Raji (cell line): ENCODE measurements around the gene PAX8.

Source experiments
- POLR2A ChIP-seq: IDR thresholded peaks from 2 replicates; pipeline ENCODE4 v1.6.1; 2011; ENCODE audit warnings: low read depth, low read length, control low read depth; ENCODE audit not compliant: insufficient read depth

Gene PAX8

DNA sequence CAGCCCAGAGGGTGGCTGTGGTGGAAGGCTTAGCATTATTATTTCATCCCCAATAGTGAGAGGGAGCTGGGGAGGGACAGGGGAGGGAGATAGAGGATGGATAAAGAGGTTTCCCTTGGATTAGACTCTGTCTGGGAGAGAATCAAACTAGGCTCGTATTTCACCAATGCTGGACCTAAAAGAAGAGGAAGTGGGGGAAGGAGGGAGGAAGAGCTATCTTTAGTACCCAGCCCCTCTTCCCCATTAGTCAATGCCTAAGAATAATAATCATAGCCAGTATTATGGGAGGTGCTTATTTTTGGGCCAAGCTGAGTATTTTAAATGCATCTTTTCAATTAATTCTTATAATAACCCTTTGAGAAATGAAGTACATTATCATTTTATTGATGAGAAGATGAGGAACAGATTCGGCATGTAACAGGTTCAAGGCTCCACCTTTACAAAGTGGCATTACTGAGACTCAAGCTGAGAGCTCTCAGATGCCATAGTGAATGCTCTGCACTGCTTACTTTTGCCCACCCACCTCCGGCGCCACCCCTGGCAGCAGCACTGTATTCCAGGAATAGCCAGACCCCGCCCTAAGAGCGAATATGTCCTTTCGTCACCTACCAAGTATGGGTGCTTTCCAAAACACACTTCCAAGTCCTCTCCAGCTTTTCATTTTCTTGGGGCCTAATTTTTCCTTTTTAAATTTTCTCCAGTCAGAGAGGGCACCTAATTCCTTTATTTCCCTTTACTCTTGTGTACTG lies 21.0 kb downstream of the PAX8 start:
- no peak for TF ChIP-seq POLR2A

DNA sequence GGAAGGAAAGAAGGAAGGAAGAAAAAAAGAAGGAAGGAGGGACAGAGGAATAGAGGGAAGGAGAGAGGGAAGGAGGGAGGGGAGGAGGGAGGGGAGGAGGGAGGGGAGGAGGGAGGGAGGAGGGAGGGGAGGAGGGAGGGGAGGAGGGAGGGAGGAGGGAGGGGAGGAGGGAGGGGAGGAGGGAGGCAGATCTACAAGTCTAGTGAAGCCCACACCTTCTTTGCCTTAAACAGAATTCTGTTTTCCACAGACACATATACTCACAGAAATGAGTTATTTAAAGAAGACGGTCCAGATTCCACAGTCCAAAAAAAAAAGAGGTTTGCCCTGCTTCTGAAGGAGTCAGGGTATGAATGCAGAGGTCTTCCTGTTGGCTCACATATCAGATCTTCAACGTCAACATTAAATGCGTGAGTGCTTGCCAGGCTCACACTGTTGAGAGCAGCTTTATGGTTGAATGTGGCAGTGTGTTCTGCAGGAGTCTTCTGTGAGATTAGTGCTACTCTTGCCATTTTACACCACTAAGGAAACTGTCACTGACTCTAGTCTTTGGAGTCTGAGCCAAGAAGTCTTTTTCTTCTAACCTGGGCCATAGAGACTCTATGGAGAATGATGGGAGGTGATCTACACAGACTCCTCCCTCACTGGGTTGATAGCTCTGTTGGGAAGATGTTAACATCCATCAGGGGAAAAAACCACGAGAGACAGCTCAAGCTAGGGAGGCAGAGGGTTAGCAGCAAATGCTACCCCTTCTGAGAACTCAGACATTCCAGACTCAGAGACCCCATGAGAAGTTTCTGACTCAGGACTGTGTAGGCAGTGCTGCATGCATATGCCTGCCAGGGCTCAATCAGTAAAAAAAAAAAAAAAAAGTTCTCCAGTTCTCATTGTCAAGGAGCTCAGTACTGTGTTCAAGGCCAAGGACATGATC lies 23.3 kb downstream of the PAX8 start:
- no peak for TF ChIP-seq POLR2A

DNA sequence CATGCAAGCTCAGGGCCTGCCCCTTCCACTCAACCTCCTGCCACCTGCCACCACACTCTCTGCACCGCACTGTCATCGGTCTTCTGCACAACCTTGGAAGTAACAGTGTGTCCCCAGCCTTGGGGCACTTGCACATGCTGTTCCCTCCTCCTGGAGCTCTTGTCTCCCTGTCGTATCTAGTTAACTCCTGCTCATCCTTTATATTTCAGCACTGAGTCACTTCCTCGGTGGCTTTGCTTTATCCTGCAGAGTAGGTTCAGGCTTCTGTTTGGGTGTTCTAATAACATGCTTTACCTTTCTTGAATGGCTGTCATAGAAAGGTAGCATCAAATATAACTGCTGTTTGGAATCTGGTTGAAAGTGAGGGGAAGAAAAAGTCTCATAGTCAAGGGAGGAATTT lies 25.3 kb downstream of the PAX8 start:
- TF ChIP-seq POLR2A: no peak

DNA sequence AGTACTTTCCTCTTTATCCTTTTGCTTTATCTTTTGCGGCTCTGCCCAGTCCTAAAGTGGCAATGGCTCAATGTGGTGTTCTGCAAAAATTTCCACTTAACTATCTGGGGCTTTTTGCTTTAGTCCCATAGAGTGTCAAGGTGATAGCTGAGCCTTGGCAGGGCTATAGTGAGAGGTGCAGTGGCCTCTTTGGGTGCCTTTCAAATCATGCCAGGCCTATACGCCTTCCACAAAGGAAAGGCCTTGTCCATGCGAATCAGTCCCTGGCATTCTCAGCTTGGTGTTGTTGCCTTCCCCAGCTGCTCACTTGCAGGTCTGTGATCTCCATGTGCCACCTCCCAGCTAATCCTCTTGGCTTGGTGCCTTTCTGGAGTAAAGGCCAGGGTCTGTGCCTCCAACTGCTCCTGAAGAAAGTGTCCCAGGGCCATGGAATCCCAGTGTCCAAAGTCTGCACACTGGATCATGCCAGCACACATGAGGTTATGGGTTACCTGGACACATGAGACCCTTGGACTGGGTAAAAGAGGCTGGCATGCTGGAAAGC lies 26.6 kb downstream of the PAX8 start:
- no peak for TF ChIP-seq POLR2A

DNA sequence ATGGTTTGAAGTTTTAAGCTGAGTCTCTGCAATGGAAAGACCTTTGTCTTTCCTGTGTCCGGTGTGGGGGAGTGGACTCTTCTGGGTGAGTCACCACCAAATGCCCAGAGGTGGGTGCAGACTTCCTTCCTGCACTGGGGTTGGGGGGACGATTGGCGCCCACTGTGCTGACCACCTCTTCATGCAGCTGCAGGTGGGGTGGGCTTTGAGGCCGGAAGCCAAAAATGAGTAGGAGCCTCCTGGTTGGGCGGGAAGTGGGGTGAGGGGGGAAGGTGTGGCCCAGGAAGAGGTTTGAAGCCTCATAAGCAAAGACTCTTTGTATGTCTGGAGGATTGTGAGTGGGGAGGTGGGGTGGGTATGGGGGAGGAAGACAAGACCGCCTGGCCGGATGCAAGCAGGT lies 27.6 kb downstream of the PAX8 start:
- TF ChIP-seq POLR2A: no peak

DNA sequence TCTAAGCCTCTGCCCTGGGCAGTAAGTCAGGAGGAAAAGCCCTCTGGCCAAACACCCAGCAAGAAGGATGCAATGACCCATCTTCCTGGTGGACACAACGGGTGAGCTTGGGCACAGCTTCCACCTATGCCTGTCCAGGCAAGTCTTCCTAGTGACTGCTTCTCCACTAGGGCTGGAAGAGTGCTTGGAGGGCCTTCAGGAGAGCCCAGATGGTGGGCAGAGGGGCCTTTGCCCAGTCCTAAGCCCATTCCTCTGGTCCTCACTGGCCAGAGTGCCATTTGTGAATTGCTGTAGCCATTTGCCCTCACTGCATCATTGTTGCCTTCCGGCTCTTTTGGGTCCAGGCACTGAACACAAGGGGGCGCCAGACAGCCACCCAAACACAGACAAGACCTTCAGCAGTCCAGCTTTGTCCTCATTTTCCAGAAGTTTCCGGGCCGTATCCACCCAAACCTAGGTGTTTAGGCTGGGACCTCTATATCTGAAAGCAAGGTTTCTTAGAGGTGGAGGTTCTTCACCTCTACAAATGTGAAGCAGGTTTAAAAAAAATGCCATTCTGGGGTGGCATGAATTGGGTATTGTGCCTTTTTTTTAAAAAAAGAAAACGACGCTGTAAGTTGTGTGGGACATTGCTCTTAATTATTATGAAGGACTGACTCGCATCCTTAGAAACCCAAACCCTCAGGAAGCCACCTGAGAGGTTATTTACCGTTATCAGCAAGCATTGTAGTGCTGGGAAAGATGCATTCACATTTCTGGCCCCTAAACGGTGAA lies 29.5 kb downstream of the PAX8 start:
- TF ChIP-seq POLR2A: no peak

DNA sequence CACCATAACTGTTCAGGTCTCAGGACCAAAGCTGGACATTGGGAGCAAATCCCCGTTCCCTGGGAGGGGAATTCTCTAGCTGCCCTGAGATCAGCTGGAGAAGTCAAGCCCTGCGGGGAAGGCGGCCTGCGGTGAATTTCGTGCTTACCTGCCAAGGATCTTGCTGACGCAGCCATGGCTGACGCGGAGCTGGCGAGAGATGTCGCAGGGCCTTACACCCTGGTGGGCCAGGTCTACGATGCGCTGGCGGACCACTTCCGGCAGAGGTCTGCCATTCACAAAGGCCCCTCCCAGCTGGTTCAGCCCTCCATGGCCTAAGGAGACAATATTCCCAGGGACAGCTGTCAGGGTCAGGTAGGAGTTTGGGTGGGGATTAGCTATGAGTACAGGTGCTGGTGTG lies 32.1 kb downstream of the PAX8 start:
- TF ChIP-seq POLR2A: no peak

DNA sequence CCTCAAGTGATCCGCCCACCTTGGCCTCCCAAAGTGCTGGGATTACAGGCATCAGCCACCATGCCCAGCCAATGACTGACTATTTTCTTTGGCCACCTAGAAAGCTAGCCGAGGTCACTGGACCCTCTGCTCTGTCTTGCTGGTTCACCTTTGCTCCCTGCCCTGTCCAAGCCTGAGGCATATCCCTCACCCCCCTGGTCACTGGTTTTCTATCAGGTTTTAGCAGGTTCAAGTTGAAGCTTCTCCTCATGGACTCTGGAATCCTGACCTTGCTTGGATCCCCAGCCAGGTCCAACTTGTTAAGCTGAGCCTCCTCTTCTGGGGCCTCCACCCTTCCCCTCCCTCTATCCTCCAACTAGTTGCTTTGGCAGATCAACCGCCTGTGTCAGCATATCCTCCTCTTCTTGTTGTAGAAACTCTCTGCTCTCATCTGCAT lies 33.4 kb downstream of the PAX8 start:
- TF ChIP-seq POLR2A: no peak

DNA sequence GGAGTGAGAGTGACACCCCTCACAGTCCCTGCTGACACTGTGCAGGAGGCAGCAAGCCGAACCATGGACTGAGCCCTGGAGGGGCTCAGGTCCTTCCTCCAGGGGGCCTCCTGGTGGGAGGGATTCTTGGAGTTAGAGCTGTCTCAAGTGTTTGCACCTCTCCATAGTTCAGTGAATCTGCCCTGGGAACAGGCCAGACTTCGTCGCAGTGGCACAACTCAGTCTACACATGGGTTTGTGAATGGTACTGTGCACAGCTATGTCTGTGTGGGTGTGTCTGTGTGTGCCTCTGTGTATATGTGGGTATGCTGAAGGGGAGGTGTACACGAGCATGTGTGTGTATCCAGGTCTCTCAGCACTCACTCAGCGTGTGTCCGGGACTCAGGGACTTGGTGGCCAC lies 36.4 kb downstream of the PAX8 start:
- TF ChIP-seq POLR2A: no peak

DNA sequence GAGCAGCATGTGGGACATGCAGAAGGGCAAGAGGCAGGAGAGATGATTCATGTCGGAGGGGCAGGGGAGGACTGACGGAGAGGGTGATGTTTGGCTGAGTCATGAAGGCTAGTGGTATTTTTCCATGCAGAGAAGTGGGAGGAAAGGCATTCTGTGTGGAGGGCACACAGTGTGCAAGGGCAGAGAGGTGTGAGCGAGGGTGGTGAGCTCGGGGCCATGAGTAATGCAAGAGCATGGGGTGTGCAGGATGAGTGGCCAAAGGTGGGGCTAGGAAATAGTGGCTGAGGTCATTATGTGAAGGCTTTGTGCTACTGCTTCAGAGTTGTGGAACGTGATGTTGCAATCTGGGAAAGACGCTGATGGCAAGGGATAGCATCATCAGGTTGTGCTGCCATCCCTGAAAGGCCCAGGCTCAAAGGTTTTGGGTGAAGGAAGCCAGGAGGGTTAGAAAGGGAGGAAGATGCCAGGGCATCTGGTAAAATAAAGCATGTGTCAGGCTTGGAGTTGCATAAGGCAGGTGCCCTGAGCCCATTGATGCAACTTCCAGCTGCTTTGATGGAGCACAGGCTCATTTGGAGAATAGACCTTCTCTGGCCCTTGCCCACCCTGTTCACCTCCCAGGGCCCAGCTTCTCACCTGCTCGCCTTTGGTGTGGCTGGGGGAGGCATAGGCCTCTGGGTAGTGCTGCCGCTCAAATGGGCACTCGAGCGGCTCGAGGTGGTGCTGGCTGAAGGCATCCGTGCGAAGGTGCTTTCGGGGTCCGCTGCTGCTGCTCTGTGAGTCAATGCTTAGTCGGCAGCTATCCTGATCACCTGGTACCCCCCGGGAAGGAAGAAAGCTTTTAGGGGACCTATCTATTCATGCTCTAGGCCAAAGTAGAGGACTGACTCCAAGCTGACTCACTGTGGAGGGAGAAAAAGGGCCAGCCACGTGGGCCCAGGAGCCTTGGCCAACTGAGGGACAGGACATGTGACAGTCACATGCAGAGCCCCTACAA lies 37.5 kb downstream of the PAX8 start:
- TF ChIP-seq POLR2A: no peak

DNA sequence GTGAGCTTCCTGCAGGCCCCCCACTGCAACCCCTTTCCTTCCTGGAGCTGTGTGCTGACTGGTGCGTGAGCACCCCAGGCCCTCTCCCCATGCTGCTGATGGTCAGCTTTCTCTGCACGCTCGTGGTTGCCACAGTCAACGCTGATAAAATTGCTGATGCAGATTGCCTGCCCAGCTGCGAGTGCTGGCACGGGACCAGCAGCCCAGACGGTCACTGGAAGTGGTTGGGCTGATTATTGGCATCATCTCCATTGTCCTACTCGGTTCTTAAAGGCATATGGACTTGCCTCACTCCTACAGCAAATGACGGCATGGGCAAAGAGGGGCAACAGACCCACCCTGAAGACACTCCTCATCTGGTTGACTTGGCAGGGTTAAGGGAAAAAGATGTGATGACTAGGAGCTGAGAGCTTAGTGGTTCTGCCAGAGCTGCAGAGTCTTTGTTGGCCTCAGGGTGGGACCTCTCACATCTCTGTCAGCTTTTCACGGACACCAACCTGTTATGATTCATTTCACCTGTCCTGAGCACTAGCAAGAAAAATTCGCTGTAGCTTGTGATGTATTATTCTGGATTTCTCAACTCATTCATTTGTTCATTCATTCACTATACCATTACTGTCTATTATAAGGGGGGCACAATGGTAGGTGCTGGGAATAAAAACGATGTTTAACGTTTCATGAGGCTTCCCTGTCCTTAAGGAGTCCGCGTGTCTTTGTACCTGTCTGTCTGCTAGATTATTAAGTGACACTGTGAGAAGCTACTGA lies 38.4 kb downstream of the PAX8 start:
- TF ChIP-seq POLR2A: no peak

DNA sequence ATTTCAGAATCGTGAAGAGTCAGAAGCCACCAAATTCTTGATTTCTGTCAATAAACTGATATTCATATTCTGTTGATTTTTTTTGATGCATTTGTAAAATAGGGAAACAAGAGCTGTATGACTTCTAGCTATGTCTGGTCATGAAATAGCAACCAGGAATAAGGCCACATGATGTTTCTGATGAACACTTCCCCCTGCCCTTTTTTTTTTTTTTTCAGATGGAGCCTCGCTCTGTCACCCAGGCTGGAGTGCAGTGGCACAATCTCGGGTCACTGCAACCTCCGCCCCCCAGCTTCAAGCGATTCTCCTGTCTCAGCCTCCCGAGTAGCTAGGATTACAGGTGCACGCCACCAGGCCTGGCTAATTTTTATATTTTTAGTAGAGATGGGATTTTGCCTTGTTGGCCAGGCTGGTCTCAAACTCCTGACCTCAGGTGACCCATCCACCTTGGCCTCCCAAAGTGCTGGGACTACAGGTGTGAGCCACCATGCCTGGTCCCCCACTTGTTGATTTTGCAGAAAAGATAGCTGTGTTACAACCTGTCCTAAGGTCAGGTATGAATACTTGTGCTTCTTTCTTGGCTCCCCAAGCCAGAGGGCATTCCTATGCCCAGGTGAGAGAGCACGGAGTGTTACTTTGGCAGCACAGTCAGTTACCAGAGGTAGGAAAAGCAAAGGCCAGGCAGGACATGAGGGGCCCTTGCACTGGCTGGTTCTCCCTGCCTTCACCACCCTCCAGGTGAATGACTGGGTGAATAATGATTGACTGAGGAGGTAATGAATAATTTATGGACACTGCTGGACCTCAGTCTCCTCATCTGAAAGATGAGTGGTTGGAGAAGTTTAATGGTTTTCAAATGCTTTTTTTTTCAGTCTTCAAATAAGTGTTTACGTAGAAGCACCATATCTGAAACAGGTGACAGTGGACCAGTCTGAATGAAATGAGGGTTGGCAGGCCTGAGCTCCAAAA lies 39.6 kb downstream of the PAX8 start:
- TF ChIP-seq POLR2A: no peak
